GM23338 (cell line): Measurements from ENCODE around the gene AGPAT3. TPM values are rescaled to one million over a fixed set of nuclear protein-coding genes. Genes with fewer than 3 reads are reported as not detected.

Source experiments
- ATAC-seq: fragments of 200-7000 bp; cut with Tn5 transposase; 3 replicates; pipeline ENCODE4 v1.9.1; 2020
- DNase-seq: peaks from one replicate; pipeline ENCODE4 v3.0.0-alpha.2; 2015; ENCODE audit warnings: low spot score
- H2AFZ ChIP-seq: fragments of 200-600 bp; sonication (generic); 2 replicates; pipeline ENCODE4 v1.8.0; 2016; ENCODE audit warnings: antibody characterized with exemption, mild to moderate bottlenecking, moderate library complexity
- H3F3A ChIP-seq: fragments of 200-600 bp; sonication (generic); replicated peaks from 2 replicates; pipeline ENCODE4 v1.8.0; 2017; ENCODE audit warnings: antibody characterized with exemption, mixed run types, low read depth
- H3K27ac ChIP-seq: fragments of 200-600 bp; sonication (generic); 2 replicates; pipeline ENCODE4 v1.6.1; 2016; ENCODE audit warnings: low read depth
- H3K27me3 ChIP-seq: fragments of 200-600 bp; sonication (generic); 2 replicates; pipeline ENCODE4 v1.8.0; 2016; ENCODE audit warnings: mild to moderate bottlenecking, mixed run types, moderate library complexity; ENCODE audit not compliant: insufficient read depth
- H3K36me3 ChIP-seq: fragments of 200-600 bp; sonication (generic); 2 replicates; pipeline ENCODE4 v1.8.0; 2016; ENCODE audit warnings: mild to moderate bottlenecking; ENCODE audit not compliant: insufficient read depth
- H3K4me1 ChIP-seq: fragments of 200-600 bp; sonication (generic); 2 replicates; pipeline ENCODE4 v1.8.0; 2016; ENCODE audit warnings: mild to moderate bottlenecking, moderate library complexity; ENCODE audit not compliant: insufficient read depth
- H3K4me2 ChIP-seq: fragments of 200-600 bp; sonication (generic); 2 replicates; pipeline ENCODE4 v1.7.1; 2017; ENCODE audit warnings: mixed run types
- H3K4me3 ChIP-seq: fragments of 200-600 bp; sonication (generic); 2 replicates; pipeline ENCODE4 v1.6.1; 2016; ENCODE audit warnings: mixed run types
- H3K79me2 ChIP-seq: fragments of 200-600 bp; sonication (generic); replicated peaks from 2 replicates; pipeline ENCODE4 v1.8.0; 2017; ENCODE audit warnings: mild to moderate bottlenecking; ENCODE audit not compliant: insufficient read depth
- H3K9me2 ChIP-seq: fragments of 200-600 bp; sonication (generic); 2 replicates; pipeline ENCODE4 v1.8.0; 2017; ENCODE audit not compliant: insufficient read depth
- H4K20me1 ChIP-seq: fragments of 200-600 bp; sonication (generic); replicated peaks from 2 replicates; pipeline ENCODE4 v1.8.0; 2017; ENCODE audit warnings: mild to moderate bottlenecking; ENCODE audit not compliant: insufficient read depth
- H3K27ac Mint-ChIP-seq: 2 replicates; pipeline ENCODE4 v1.8.0; 2020; ENCODE audit warnings: inconsistent platforms, mild to moderate bottlenecking, moderate library complexity, mixed read lengths
- H3K27me3 Mint-ChIP-seq: 3 replicates; pipeline ENCODE4 v1.8.0; 2022; ENCODE audit warnings: low read depth, mild to moderate bottlenecking, moderate library complexity, mixed read lengths, inconsistent platforms; ENCODE audit not compliant: insufficient read depth, poor library complexity
- H3K36me3 Mint-ChIP-seq: 3 replicates; pipeline ENCODE4 v1.8.0; 2021; ENCODE audit warnings: low read depth, mild to moderate bottlenecking, inconsistent platforms, moderate library complexity, mixed read lengths
- H3K4me1 Mint-ChIP-seq: 3 replicates; pipeline ENCODE4 v1.8.0; 2020; ENCODE audit warnings: mild to moderate bottlenecking, inconsistent platforms, mixed read lengths
- H3K4me3 Mint-ChIP-seq: 3 replicates; pipeline ENCODE4 v1.8.0; 2021; ENCODE audit warnings: moderate library complexity, mild to moderate bottlenecking, inconsistent platforms, mixed read lengths
- H3K9me3 Mint-ChIP-seq: 3 replicates; pipeline ENCODE4 v1.8.0; 2020; ENCODE audit warnings: moderate library complexity, mild to moderate bottlenecking, inconsistent platforms, mixed read lengths
- CREB1 ChIP-seq: fragments of 250-450 bp; sonication (Bioruptor Pico); IDR thresholded peaks from 2 replicates; pipeline ENCODE4 v1.5.0; 2020; ENCODE audit warnings: low read depth, mild to moderate bottlenecking, moderate library complexity
- CTCF ChIP-seq, 2 experiments: fragments of 200-600 bp in 1 of 2; sonication (generic) in 1 of 2; conservative IDR thresholded peaks; 2 replicates each; pipeline versions ENCODE4 v1.5.1 to v1.6.1; 2016 to 2017; ENCODE audit warnings: antibody characterized with exemption in 2 of 2, low read depth in 2 of 2, mild to moderate bottlenecking in 2 of 2, moderate library complexity in 1 of 2
- EZH2 ChIP-seq: fragments of 200-600 bp; sonication (generic); IDR thresholded peaks from one replicate; pipeline ENCODE4 v1.8.0; 2017; ENCODE audit warnings: antibody characterized with exemption, mild to moderate bottlenecking, low read depth; ENCODE audit not compliant: unreplicated experiment
- EZH2phosphoT487 ChIP-seq: fragments of 200-600 bp; sonication (generic); IDR thresholded peaks from one replicate; pipeline ENCODE4 v1.8.1; 2018; ENCODE audit warnings: antibody characterized with exemption; ENCODE audit not compliant: unreplicated experiment
- JUNB ChIP-seq: IDR thresholded peaks from one replicate; pipeline ENCODE4 v1.6.1; 2016; ENCODE audit warnings: antibody characterized with exemption; ENCODE audit not compliant: unreplicated experiment
- NANOG ChIP-seq: IDR thresholded peaks from 2 replicates; pipeline ENCODE4 v1.6.1; 2016; ENCODE audit warnings: antibody characterized with exemption, borderline replicate concordance
- POLR2AphosphoS5 ChIP-seq: IDR thresholded peaks from 2 replicates; pipeline ENCODE4 v1.6.1; 2016; ENCODE audit warnings: antibody characterized with exemption, low read depth
- REST ChIP-seq: IDR thresholded peaks from one replicate; pipeline ENCODE4 v1.6.1; 2018; ENCODE audit warnings: antibody characterized with exemption; ENCODE audit not compliant: unreplicated experiment
- STAT1 ChIP-seq: IDR thresholded peaks from one replicate; pipeline ENCODE4 v1.6.1; 2016; ENCODE audit warnings: antibody characterized with exemption; ENCODE audit not compliant: unreplicated experiment
- ZNF114 ChIP-seq: fragments of 250-450 bp; sonication (Bioruptor Pico); IDR thresholded peaks from 2 replicates; pipeline ENCODE4 v1.5.0; 2020; ENCODE audit warnings: mild to moderate bottlenecking, moderate library complexity
- ZNF462 ChIP-seq: fragments of 250-450 bp; sonication (Bioruptor Pico); IDR thresholded peaks from 2 replicates; pipeline ENCODE4 v1.5.0; 2020; ENCODE audit warnings: mild to moderate bottlenecking, moderate library complexity
- polyA plus RNA-seq: library from polyadenylated mRNA; unstranded; fragments of >200 nt; fragmentation: Nextera tagmentation; extraction: Ambion mirVana; gene quantifications from 2 replicates; pipeline ENCODE4 v1.2.1, GENCODE V29; 2016
- total RNA-seq: library from RNA; depleted of rRNA; stranded (reverse); fragments of >200 nt; shearing (Covaris generic); gene quantifications from 2 replicates; pipeline ENCODE4 v1.2.3, GENCODE V29; 2014
- TF ChIP-seq, protein P1 (sequence below): IDR thresholded peaks from 2 replicates; pipeline ENCODE4 v1.6.1; 2016; ENCODE audit warnings: antibody characterized with exemption

AGPAT3 gene
- total and polyA plus RNA-seq, 2 experiments from 2014 or later = 2.1 to 6.1 TPM

GRCh38 chr21:43877936-43878575 lies 13.0 kb downstream of the AGPAT3 start:
- no peak overlapping the region for H2AFZ ChIP-seq
- no peak overlapping the region for H3K4me2 ChIP-seq
- Mint-ChIP-seq H3K4me3 (no peak overlapping the region), H3K27ac (no peak overlapping the region), H3K9me3 (peaks cover 8% of the 10 kb centered on the region; the same call in 2 of the 3 replicates), H3K4me1 (no peaks in the 10 kb centered on the region), H3K27me3 (peaks cover 9% of the 10 kb centered on the region), H3K36me3 (no peaks in the 10 kb centered on the region)
- no peaks in the 10 kb centered on the region for H3K36me3 ChIP-seq
- no peaks in the 10 kb centered on the region for H4K20me1 ChIP-seq
- DNase-seq = no peak
- no peak for TF ChIP-seq CTCF (conservative IDR thresholded peaks at IDR 0.05; ENCODE audit: low read depth in 2 of 2)
- no peak for TF ChIP-seq ZNF114
- TF ChIP-seq, protein P1, sequence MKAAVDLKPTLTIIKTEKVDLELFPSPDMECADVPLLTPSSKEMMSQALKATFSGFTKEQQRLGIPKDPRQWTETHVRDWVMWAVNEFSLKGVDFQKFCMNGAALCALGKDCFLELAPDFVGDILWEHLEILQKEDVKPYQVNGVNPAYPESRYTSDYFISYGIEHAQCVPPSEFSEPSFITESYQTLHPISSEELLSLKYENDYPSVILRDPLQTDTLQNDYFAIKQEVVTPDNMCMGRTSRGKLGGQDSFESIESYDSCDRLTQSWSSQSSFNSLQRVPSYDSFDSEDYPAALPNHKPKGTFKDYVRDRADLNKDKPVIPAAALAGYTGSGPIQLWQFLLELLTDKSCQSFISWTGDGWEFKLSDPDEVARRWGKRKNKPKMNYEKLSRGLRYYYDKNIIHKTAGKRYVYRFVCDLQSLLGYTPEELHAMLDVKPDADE = no peak
- TF ChIP-seq REST = no peak
- TF ChIP-seq NANOG = no peak
- TF ChIP-seq EZH2 = no peak
- TF ChIP-seq STAT1 = no peak
- no peak for TF ChIP-seq ZNF462 (CRISPR knock-in tag)
- no peak for TF ChIP-seq POLR2AphosphoS5
- TF ChIP-seq CREB1 (CRISPR knock-in tag) = no peak
- no peak for TF ChIP-seq JUNB
- TF ChIP-seq EZH2phosphoT487 = no peak
- ATAC-seq = no peak
- H3K27me3 ChIP-seq = no peaks in the 10 kb centered on the region
- H3K79me2 ChIP-seq = no peaks in the 10 kb centered on the region
- H3K27ac ChIP-seq = no peak overlapping the region
- H3K4me1 ChIP-seq = no peaks in the 10 kb centered on the region
- H3K4me3 ChIP-seq = no peak overlapping the region
- no peaks in the 10 kb centered on the region for H3F3A ChIP-seq
- no peaks in the 10 kb centered on the region for H3K9me2 ChIP-seq
